K562 (cell line): ENCODE data around the gene TEX9.

Experiments used
- BACH1 ChIP-seq: fragments of 200-800 bp; sonication (Bioruptor generic); IDR thresholded peaks from 2 replicates; pipeline ENCODE4 v1.6.1; 2016; ENCODE audit warnings: missing genetic modification characterization, missing compliant biosample characterization
- ESRRB ChIP-seq: fragments of 250-450 bp; sonication (Bioruptor Pico); IDR thresholded peaks from 2 replicates; pipeline ENCODE4 v1.5.0; 2020; ENCODE audit warnings: mild to moderate bottlenecking, moderate library complexity, borderline replicate concordance
- MAX ChIP-seq: sonication (generic); formaldehyde crosslinking; IDR thresholded peaks from 2 replicates; pipeline ENCODE4 v1.9.0; 2022; ENCODE audit warnings: mild to moderate bottlenecking, missing genetic modification reagents
- POLR2AphosphoS5 ChIP-seq: IDR thresholded peaks from 2 replicates; pipeline ENCODE4 v1.6.1; 2011; ENCODE audit warnings: mild to moderate bottlenecking, low read depth, low read length, moderate library complexity; ENCODE audit not compliant: control insufficient read depth, insufficient read depth
- TCF3 ChIP-seq: sonication (generic); formaldehyde crosslinking; IDR thresholded peaks from 2 replicates; pipeline ENCODE4 v1.4.0; 2020; ENCODE audit warnings: mild to moderate bottlenecking, missing genetic modification reagents
- ZFP30 ChIP-seq: fragments of 250-450 bp; sonication (Bioruptor Pico); IDR thresholded peaks from 2 replicates; pipeline ENCODE4 v1.8.0; 2022; ENCODE audit warnings: moderate library complexity, mild to moderate bottlenecking, inconsistent platforms, borderline replicate concordance
- TF ChIP-seq, protein P1 (sequence below), 3 experiments: IDR thresholded peaks in 2 of 3; conservative IDR thresholded peaks in 1 of 3; 2 replicates each; pipeline ENCODE4 v1.5.1; 2011 to 2012; ENCODE audit warnings: low read length in 3 of 3, mild to moderate bottlenecking in 3 of 3, control low read depth in 2 of 3, improper control_type of control experiment in 1 of 3, inconsistent platforms in 1 of 3, low read depth in 1 of 3, mixed read lengths in 1 of 3, moderate library complexity in 1 of 3; ENCODE audit not compliant: insufficient read depth in 2 of 3

DNA sequence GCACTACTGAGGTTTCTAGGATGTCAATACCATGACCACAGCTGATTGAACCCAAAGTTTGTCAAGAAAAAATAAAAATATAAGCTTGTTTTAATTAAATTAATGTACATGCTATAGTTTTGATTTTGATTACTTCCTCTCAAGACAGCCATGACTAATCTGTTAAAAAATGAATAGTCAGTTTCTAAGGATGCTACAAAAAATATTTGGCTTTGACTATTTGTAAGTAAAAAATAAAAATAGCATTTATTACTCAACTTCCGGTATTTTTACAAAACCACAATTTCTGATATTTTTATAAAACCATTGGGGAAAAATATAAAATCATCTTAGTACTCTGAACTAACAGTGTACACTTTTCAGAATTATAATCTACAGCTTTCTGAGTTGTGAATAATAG lies 12.1 kb upstream of the TEX9 start:
- TF ChIP-seq ESRRB (CRISPR knock-in tag) (no peak), BACH1 (no peak), POLR2AphosphoS5 (no peak), ZFP30 (CRISPR knock-in tag) (no peak), TCF3 (no peak), MAX (no peak)
- TF ChIP-seq, protein P1, sequence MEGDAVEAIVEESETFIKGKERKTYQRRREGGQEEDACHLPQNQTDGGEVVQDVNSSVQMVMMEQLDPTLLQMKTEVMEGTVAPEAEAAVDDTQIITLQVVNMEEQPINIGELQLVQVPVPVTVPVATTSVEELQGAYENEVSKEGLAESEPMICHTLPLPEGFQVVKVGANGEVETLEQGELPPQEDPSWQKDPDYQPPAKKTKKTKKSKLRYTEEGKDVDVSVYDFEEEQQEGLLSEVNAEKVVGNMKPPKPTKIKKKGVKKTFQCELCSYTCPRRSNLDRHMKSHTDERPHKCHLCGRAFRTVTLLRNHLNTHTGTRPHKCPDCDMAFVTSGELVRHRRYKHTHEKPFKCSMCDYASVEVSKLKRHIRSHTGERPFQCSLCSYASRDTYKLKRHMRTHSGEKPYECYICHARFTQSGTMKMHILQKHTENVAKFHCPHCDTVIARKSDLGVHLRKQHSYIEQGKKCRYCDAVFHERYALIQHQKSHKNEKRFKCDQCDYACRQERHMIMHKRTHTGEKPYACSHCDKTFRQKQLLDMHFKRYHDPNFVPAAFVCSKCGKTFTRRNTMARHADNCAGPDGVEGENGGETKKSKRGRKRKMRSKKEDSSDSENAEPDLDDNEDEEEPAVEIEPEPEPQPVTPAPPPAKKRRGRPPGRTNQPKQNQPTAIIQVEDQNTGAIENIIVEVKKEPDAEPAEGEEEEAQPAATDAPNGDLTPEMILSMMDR (IDR thresholded peaks at IDR 0.05 in 2 of 3, conservative IDR thresholded peaks at IDR 0.05 in 1 of 3; ENCODE audit: insufficient read depth in 2 of 3, low read depth in 1 of 3, low read length in 3 of 3) = no peak
